HG03025 (cell line): Measurements from ENCODE around the gene BRD4.
"Not testable (repeated sequence)": the region's sequence is repeated elsewhere in the genome, so short reads cannot be mapped to it uniquely, and the experiment has no call there.

Source experiments
- ATAC-seq: cut with Tn5 transposase; IDR thresholded peaks from one replicate; pipeline ENCODE4 v1.9.1; 2021; ENCODE audit warnings: mild to moderate bottlenecking, moderate library complexity; ENCODE audit not compliant: unreplicated experiment, low FRiP score

Gene BRD4

DNA sequence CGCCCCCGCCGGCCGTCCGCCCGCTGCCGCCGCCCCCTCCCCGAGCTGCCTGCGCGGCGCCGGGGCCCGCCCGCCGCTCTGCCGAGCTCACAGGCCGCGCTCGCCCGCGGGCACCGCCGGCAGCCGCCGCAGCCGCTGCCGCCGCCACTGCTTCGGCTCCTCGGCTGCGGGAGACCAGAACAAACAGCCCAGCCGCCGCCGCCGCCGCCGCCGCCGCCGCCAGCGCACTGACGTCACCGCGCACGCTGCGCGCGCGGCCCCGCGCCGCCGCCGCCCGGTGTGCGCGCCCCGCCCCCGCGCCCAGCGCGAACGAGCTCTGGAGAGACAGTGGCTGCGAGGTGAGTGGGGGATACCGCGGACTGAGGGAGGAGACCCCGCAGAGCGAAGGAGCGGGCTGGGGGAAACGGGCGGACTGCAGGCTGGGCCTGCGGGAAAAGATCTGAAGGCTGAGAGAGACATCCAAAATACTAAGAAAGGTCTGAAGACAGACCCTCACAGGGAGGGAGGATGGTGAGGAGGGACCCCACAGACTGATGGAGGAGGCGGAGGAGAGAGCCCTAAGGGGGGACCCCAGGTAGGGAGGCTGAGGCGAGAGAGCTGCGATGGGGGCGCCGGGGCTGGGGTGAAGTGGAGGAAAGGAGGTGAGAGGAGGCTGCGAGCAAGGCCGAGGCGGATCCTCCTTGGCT lies at the start of gene BRD4:
Gene BRD4 (minus strand): TSS at position 229 of the 686 bp plus-strand sequence. CDS start 59,440 bp downstream, outside the sequence.
- peak; percentile 46 for ATAC-seq

- ATAC-seq: no peak
Observed at GRCh38 chr19:15381864-15382263, 49.5 kb upstream of the BRD4 start.

DNA sequence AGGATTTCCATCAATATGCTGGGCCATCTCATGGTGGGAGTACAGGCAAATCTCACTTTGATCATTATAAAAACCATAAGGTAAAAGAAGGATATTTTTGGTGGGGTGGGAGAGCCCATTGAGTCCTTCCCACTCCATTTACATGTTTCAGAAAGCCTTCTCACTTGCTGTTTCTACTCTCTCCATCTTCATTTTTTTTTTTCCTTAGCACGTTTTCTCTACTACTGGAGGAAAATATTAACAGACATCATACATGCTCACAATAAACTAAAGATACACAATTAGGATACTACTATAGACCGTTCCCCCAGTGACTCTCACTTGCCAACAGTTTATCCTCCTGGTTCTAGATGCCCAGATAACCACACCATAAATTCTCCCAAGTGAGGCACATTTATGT lies 49.1 kb upstream of the BRD4 start:
- no peak for ATAC-seq

DNA sequence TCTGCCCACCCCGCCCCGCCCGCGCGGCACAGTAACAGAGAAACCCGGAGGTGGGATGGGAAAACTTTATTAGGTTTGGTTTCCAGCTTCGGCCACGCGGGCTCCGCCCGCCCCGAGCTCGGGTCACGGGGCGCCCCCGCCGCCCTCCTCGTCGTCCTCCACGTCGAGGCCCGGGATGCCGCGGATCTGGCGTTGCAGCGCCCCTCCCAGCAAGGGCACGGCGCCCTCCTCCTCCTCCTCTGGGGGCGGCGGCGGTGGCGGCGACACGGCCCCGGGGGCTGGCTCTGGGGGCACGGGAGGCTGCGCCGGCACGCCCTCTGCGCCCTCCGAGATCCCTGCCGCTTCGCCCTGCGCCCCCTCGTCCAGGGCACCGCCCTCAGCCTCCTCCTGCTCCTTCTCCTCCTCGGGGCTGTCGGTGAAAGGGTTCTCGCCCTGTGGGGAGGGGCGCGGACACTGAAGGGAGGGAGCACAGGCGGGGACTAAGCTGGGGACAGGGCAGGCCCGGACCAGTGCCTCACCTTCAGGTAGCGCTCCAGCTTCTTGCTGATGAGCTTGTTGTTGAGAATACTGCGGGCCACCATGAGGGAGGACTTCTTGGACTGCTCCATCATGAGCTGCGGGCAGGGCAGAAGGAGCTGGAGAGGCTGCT lies 47.8 kb upstream of the BRD4 start:
- ATAC-seq: peak; percentile 21

DNA sequence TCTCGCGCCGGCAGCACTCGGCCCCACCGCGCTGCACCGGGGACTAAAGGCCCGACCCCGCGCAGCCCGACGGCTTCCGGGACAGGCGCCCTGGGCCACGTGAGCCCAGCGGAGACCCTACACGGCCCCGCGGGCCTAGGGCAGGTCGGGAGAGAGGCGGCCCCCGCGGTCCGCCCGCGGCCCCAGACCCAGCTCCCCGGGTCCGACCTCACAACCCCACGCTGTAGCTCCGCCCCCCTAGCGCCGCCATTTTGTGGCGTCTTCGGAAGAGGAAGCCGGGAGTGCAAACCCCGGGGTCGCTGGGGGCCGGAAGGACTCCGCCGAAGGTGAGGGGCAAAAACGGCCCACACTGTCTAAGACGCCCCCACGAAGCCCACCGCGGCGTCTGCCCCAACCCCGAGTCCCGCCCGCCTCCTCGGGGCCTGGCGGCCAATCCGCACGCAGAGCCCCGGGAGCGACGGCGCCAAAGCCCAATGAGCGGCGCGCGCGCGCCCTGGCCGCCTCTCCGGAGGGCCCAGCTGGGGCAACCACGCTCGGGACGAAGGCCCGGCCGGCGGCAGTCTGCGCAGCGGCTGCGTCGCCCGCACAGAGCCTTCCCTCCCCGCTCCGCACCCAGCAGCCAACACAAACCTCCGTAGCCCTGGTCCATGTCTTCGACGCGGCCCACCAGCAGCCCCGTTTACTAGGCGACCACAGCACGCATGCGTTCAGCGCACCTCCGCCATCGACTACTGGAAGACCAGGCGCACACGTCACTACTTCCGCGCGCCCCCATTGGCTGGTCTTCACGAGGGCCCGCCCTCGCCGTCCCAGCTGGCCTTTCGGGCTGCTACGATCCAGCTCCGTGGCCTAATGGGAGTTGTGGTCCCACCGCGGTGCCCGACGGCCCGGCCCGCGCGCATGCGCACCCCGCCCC lies 47.0 kb upstream of the BRD4 start, which contains the start of gene AKAP8:
Gene AKAP8 (minus strand): TSS at position 705 of the 916 bp plus-strand sequence. CDS start 56 bp downstream, at position 649.
- peak; percentile 87 for ATAC-seq

- no peak for ATAC-seq
Observed at GRCh38 chr19:15378534-15379082, 46.3 kb upstream of the BRD4 start.

- no peak for ATAC-seq
Observed at GRCh38 chr19:15374796-15375440, 42.6 kb upstream of the BRD4 start.

- no peak for ATAC-seq
Observed at GRCh38 chr19:15374105-15374651, 41.8 kb upstream of the BRD4 start.

- ATAC-seq: no peak
Observed at GRCh38 chr19:15373644-15374043, 41.3 kb upstream of the BRD4 start.

DNA sequence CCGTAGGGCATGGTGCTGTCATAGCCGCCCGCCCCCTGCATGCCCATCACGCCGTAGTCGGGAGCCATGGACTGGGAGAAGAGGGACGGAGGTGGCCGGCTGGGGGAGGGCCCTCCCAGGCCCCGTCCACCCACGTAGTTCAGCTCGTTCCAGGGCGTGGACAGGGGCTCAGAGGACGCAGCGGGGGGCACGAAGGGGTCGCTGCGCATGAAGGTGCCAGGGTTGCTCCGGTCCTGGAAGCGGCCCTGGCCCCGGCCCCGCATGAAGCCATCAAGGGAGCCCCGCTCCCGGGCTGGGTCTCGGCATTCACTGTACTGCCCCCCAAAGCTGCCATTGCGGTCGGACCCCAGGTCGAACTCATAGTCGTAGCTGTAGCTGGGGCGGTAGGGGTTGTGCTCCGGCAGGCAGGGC lies 40.6 kb upstream of the BRD4 start:
- no peak for ATAC-seq

GRCh38 chr19:15372470-15372869 lies 40.1 kb upstream of the BRD4 start:
- no peak for ATAC-seq

GRCh38 chr19:15371786-15372380 lies 39.5 kb upstream of the BRD4 start:
- ATAC-seq: no peak

DNA sequence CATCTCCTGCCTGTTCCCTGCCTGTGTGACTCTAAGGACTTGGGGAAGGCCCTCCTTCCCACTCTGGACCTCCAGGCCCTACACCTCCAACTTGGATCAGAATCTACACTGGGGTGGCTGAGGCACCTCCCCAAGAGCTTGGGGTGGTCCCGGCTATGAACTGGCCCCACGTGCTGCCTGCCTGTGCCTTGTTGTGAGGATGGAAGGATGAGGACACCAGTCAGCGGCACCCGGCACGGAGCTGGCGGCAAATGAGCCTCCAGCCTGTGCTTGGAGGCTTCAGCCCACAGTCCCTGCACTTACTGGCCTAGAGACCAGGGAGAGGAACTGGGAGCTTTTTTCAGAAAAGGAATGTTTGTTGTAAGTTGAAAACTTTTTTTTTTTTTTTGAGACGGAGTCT lies 38.8 kb upstream of the BRD4 start:
- ATAC-seq: no peak

DNA sequence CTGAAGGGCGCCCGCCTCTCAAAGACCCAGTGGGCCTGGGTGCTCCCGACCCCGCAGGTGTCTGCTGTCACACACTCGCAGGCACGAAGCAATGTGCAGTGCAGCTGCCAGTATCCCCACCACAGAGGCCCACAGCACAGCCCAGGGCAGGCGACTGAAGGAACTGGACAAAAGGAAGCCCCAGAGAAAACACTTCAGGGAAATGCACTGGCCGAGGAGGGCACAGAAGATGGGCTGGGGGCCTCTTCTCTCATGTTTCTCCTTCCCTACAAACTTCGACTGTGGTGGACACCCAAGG lies 37.2 kb upstream of the BRD4 start:
- ATAC-seq: no peak

GRCh38 chr19:15368798-15369593 lies 36.7 kb upstream of the BRD4 start:
- ATAC-seq: no peak

DNA sequence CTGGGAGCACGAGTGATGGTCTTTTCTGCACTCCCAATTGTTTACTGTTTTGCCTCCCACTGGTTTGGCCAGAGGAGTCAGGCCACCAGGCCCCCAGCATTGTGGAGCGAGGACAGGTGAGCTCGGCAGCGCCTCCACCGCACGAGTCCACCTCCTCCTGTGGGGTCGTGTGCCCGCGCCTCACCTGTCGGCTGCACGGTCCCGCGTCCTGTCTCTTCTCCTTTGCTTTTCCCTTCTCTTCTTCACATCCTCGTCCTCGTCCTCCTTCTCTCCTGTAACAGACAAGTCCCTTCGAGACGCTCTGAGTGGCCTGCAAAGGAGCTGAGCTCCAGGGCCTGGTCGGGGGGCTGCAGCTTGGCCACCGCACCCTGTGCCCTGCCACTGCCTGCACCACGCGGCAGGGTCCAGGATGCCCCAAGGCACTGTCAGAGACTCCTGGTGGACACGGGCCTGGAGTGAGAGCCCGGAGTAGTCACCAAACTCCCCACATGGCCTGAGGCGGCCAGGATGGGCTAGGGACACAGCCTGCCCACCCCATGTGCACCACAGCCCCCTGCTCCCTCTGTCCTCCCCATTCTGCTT lies 35.8 kb upstream of the BRD4 start:
- ATAC-seq: no peak

DNA sequence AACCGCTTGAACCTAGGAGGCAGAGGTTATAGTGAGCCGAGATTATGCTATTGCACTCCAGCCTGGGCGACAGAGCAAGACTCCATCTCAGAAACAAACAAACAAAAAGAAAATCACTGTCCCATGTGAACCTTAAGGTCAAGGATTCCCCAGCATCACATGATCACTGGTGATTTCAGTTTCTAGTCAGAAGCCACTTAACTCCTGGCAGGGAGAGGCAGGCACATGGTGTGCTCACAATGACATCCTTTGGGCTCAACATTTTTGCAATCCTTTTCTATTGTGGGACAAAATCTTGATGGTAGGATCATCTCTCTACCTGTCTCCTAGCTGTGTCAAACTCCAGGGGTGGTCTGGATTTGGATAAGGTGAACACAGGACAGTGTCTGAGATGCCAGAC lies 35.1 kb upstream of the BRD4 start:
- ATAC-seq: no peak

- no peak for ATAC-seq
Observed at GRCh38 chr19:15365264-15365663, 32.9 kb upstream of the BRD4 start.

- not testable (repeated sequence) for ATAC-seq
Observed at GRCh38 chr19:15363791-15364190, 31.5 kb upstream of the BRD4 start.
